Activated CD8-positive, alpha-beta T cell treated with anti-CD3 and anti-CD28 coated beads for 36 hours (primary cell): ENCODE results near the gene DIAPH2. TPM values are rescaled to one million over a fixed set of nuclear protein-coding genes. Genes with fewer than 3 reads are reported as not detected.

ENCODE experiments used
- ATAC-seq: fragments of 200-7000 bp; cut with Tn5 transposase; one replicate; pipeline ENCODE4 v1.10.0; 2021; ENCODE audit warnings: mild to moderate bottlenecking, moderate library complexity
- CTCF ChIA-PET: fragments of 350-600 bp; sonication (Branson Sonifier 250); formaldehyde crosslinking; loops from one replicate; lab custom pipeline; 2021; ENCODE audit warnings: antibody characterized with exemption; lab: Charles Lee
- POLR2A ChIA-PET: fragments of 350-600 bp; sonication (Branson Sonifier 250); formaldehyde crosslinking; loops from one replicate; lab custom pipeline; 2021; ENCODE audit warnings: antibody characterized with exemption; lab: Charles Lee
- DNase-seq: peaks from one replicate; pipeline ENCODE4 v3.0.0-alpha.2; 2020
- H3K27ac Mint-ChIP-seq: one replicate; pipeline ENCODE4 v1.8.0; 2021; ENCODE audit warnings: mild to moderate bottlenecking, mixed read lengths
- H3K27me3 Mint-ChIP-seq: one replicate; pipeline ENCODE4 v1.8.0; 2021; ENCODE audit warnings: mixed read lengths
- H3K36me3 Mint-ChIP-seq: one replicate; pipeline ENCODE4 v1.8.0; 2021; ENCODE audit warnings: low read depth, mixed read lengths
- H3K4me1 Mint-ChIP-seq: one replicate; pipeline ENCODE4 v1.8.0; 2021; ENCODE audit warnings: low read depth, mixed read lengths
- H3K4me3 Mint-ChIP-seq: one replicate; pipeline ENCODE4 v1.8.0; 2021; ENCODE audit warnings: mild to moderate bottlenecking, moderate library complexity, mixed read lengths
- H3K9me3 Mint-ChIP-seq: one replicate; pipeline ENCODE4 v1.8.0; 2021; ENCODE audit warnings: mixed read lengths
- intact Hi-C: fragments of 100-400 bp; cut with micrococcal nuclease; formaldehyde crosslinking; loops from one replicate; pipeline ENCODE4 v1.10.0; 2022
- total RNA-seq, 2 experiments: library from RNA; stranded (reverse); gene quantifications; one replicate each; pipeline ENCODE4 v1.2.3, GENCODE V29; 2021
- TF ChIP-seq, protein P1 (sequence below): fragments of 200-600 bp; IDR thresholded peaks from one replicate; pipeline ENCODE4 v1.8.0; 2022; ENCODE audit warnings: antibody characterized with exemption, mild to moderate bottlenecking

The DIAPH2 gene
- total RNA-seq, 2 experiments from 2014 or later = 8.1 to 8.5 TPM

GRCh38 chrX:96906741-96907140 is 222.1 kb downstream of the DIAPH2 start:
- H3K36me3 Mint-ChIP-seq = no peaks in the 10 kb centered on the region
- ChIA-PET CTCF (no interaction called here), POLR2A (no interaction called here)
- no peaks in the 10 kb centered on the region for H3K27me3 Mint-ChIP-seq
- H3K9me3 Mint-ChIP-seq = no peaks in the 10 kb centered on the region
- no peak for ATAC-seq
- no peak overlapping the region for H3K27ac Mint-ChIP-seq
- no peaks in the 10 kb centered on the region for H3K4me1 Mint-ChIP-seq
- no peak for DNase-seq
- intact Hi-C loops = no loop called here
- no peak overlapping the region for H3K4me3 Mint-ChIP-seq
- TF ChIP-seq, protein P1, sequence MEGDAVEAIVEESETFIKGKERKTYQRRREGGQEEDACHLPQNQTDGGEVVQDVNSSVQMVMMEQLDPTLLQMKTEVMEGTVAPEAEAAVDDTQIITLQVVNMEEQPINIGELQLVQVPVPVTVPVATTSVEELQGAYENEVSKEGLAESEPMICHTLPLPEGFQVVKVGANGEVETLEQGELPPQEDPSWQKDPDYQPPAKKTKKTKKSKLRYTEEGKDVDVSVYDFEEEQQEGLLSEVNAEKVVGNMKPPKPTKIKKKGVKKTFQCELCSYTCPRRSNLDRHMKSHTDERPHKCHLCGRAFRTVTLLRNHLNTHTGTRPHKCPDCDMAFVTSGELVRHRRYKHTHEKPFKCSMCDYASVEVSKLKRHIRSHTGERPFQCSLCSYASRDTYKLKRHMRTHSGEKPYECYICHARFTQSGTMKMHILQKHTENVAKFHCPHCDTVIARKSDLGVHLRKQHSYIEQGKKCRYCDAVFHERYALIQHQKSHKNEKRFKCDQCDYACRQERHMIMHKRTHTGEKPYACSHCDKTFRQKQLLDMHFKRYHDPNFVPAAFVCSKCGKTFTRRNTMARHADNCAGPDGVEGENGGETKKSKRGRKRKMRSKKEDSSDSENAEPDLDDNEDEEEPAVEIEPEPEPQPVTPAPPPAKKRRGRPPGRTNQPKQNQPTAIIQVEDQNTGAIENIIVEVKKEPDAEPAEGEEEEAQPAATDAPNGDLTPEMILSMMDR = no peak

DNA sequence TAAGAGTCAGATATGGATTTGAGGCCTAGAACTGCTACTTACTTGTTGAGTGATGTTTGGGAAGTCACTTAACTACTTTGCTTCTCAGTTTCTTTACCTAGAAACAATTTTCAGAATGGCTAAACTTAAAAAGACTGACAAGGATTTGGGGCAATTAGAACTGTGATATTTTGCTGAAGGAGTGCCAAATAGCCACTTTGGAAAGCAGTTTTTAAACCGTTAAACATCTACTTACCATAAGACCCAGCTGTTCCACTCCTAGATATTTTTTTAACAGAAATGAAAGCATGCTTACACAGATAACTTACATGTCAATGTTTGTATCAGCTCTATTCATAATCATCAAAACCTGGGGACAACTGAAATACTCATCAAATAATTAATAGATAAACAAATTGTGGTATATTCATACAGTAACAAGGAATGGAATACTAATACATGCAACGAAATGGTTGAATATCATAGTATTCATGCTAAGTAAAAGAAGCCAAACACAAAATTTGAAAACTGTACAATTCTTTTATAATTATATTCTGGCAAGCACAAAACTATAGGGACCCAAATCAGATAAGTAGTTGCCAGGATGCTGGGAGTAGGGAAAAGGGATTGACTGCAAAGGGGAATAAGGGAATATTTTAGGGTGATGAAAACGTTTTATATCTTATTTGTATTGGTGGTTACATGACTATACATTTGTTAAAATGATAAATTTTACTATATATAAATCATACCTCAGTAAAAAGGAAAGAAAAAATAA is 223.1 kb downstream of the DIAPH2 start:
- no peaks in the 10 kb centered on the region for H3K27me3 Mint-ChIP-seq
- TF ChIP-seq, protein P1 = no peak
- H3K36me3 Mint-ChIP-seq = no peaks in the 10 kb centered on the region
- no peak overlapping the region for H3K4me3 Mint-ChIP-seq
- no peak for ATAC-seq
- H3K4me1 Mint-ChIP-seq = no peaks in the 10 kb centered on the region
- ChIA-PET CTCF (no interaction called here), POLR2A (no interaction called here)
- H3K27ac Mint-ChIP-seq = no peak overlapping the region
- intact Hi-C loops = no loop called here
- DNase-seq = no peak
- H3K9me3 Mint-ChIP-seq = no peaks in the 10 kb centered on the region

DNA sequence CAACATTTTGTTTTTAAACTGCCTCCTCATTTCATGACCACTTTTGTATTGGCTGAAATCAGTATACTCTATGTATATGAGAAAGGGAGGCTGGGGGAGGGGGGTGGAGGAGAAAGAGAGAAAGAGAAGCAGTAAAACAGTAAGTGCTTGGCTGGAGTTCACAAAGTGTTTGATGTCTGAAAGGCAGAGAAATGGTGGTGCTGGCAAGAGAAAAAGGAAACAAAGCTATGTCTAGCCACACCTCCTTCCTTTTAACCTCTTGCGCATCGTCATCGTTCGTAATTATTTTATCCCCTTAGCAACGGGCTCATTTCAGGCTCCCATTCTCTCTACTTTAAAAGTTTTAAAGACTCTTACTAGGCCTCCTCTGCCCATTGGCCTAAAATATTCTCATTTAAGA is 224.6 kb downstream of the DIAPH2 start:
- TF ChIP-seq, protein P1 = no peak
- Mint-ChIP-seq H3K9me3 (no peaks in the 10 kb centered on the region), H3K36me3 (no peaks in the 10 kb centered on the region), H3K4me3 (no peak overlapping the region), H3K27me3 (no peaks in the 10 kb centered on the region), H3K4me1 (peaks cover 2% of the 10 kb centered on the region), H3K27ac (no peak overlapping the region)
- DNase-seq = no peak
- ATAC-seq = peak; percentile 13
- ChIA-PET CTCF (no interaction called here), POLR2A (no interaction called here)
- intact Hi-C loops = no loop called here

- Mint-ChIP-seq H3K36me3 (peaks cover 2% of the 10 kb centered on the region), H3K4me1 (peaks cover 2% of the 10 kb centered on the region), H3K4me3 (no peak overlapping the region), H3K27ac (no peak overlapping the region), H3K9me3 (peaks cover 2% of the 10 kb centered on the region), H3K27me3 (no peaks in the 10 kb centered on the region)
- ChIA-PET POLR2A (no interaction called here), CTCF (no interaction called here)
- intact Hi-C loops = no loop called here
- TF ChIP-seq, protein P1 = no peak
- ATAC-seq = no peak
- no peak for DNase-seq
Measured at GRCh38 chrX:96918864-96919263, 234.2 kb downstream of the DIAPH2 start.

GRCh38 chrX:96919672-96920071 is 235.0 kb downstream of the DIAPH2 start:
- Mint-ChIP-seq H3K36me3 (peaks cover 2% of the 10 kb centered on the region), H3K27ac (no peak overlapping the region), H3K27me3 (no peaks in the 10 kb centered on the region), H3K4me3 (no peak overlapping the region), H3K4me1 (no peaks in the 10 kb centered on the region), H3K9me3 (peaks cover 2% of the 10 kb centered on the region)
- TF ChIP-seq, protein P1 = no peak
- ChIA-PET POLR2A (no interaction called here), CTCF (no interaction called here)
- intact Hi-C loops = no loop called here
- ATAC-seq (no peak), DNase-seq (no peak)
